RWPE2 (cell line): Measurements from ENCODE around the gene OAS1.
"Not testable (repeated sequence)": the region's sequence is repeated elsewhere in the genome, so short reads cannot be mapped to it uniquely, and the experiment has no call there.

Experiments
- ATAC-seq: fragments of 200-7000 bp; cut with Tn5 transposase; 3 replicates; pipeline ENCODE4 v1.9.1; 2021; ENCODE audit warnings: low read depth
- DNase-seq: peaks from one replicate; pipeline ENCODE4 v3.0.0-alpha.2; 2020; ENCODE audit warnings: low spot score
- H3K27ac ChIP-seq: fragments of 450-650 bp; 2 replicates; pipeline ENCODE4 v1.5.1; 2017; ENCODE audit warnings: mild to moderate bottlenecking; ENCODE audit not compliant: poor library complexity, severe bottlenecking
- H3K27me3 ChIP-seq: fragments of 250-450 bp; sonication (Bioruptor Pico); 2 replicates; pipeline ENCODE4 v1.5.1; 2021; ENCODE audit warnings: mild to moderate bottlenecking, moderate library complexity; ENCODE audit not compliant: insufficient read depth, poor library complexity, severe bottlenecking
- H3K36me3 ChIP-seq: fragments of 250-450 bp; sonication (Bioruptor Pico); 2 replicates; pipeline ENCODE4 v1.5.1; 2020; ENCODE audit warnings: low read depth, mild to moderate bottlenecking, moderate library complexity
- H3K4me1 ChIP-seq: fragments of 250-450 bp; sonication (Bioruptor Pico); 2 replicates; pipeline ENCODE4 v1.5.1; 2021; ENCODE audit warnings: mild to moderate bottlenecking, moderate library complexity; ENCODE audit not compliant: insufficient read depth, poor library complexity, severe bottlenecking
- H3K4me3 ChIP-seq: fragments of 250-450 bp; sonication (Bioruptor Pico); 2 replicates; pipeline ENCODE4 v1.5.1; 2021; ENCODE audit warnings: mild to moderate bottlenecking, moderate library complexity; ENCODE audit not compliant: severe bottlenecking
- H3K9me3 ChIP-seq: fragments of 250-450 bp; sonication (Bioruptor Pico); 2 replicates; pipeline ENCODE4 v1.5.1; 2021; ENCODE audit warnings: mild to moderate bottlenecking, moderate library complexity; ENCODE audit not compliant: severe bottlenecking
- CTCF ChIP-seq: fragments of 450-650 bp; IDR thresholded peaks from one replicate; pipeline ENCODE4 v1.5.1; 2017; ENCODE audit warnings: mild to moderate bottlenecking, moderate library complexity; ENCODE audit not compliant: poor library complexity, severe bottlenecking

The OAS1 gene

GRCh38 chr12:112913038-112913688, 6.4 kb downstream of the OAS1 start:
- TF ChIP-seq CTCF: no peak
- Histone ChIP-seq H3K36me3 (peaks cover 4% of the 10 kb centered on the region; the same call in 1 of the 2 replicates), H3K27ac (no peak overlapping the region), H3K4me1 (peaks cover 9% of the 10 kb centered on the region), H3K4me3 (no peak overlapping the region), H3K27me3 (no peaks in the 10 kb centered on the region), H3K9me3 (peaks cover 9% of the 10 kb centered on the region)
- ATAC-seq (no peak), DNase-seq (no peak)

- not testable (repeated sequence) for ATAC-seq, H3K4me3 ChIP-seq, H3K4me1 ChIP-seq, H3K9me3 ChIP-seq, H3K27ac ChIP-seq, DNase-seq, H3K27me3 ChIP-seq, H3K36me3 ChIP-seq
These were observed 7.1 kb downstream of the OAS1 start for GRCh38 chr12:112913888-112914287.

- Histone ChIP-seq H3K27me3 (no peaks in the 10 kb centered on the region), H3K4me3 (no peak overlapping the region), H3K4me1 (peaks cover 9% of the 10 kb centered on the region), H3K27ac (no peak overlapping the region), H3K9me3 (peaks cover 9% of the 10 kb centered on the region), H3K36me3 (peaks cover 4% of the 10 kb centered on the region; the same call in 1 of the 2 replicates)
- ATAC-seq (peak; percentile 99), DNase-seq (peak; percentile 78)
- TF ChIP-seq CTCF: no peak
These were observed 9.5 kb downstream of the OAS1 start for GRCh38 chr12:112916270-112916669.

- no peak overlapping the region for H3K4me3 ChIP-seq
- no peak overlapping the region for H3K27ac ChIP-seq
- DNase-seq (no peak), ATAC-seq (no peak)
- no peaks in the 10 kb centered on the region for H3K9me3 ChIP-seq
- no peak for TF ChIP-seq CTCF
- H3K36me3 ChIP-seq: no peaks in the 10 kb centered on the region; the same call in 1 of the 2 replicates
- no peaks in the 10 kb centered on the region for H3K27me3 ChIP-seq
- peaks cover 9% of the 10 kb centered on the region for H3K4me1 ChIP-seq
These were observed 12.4 kb downstream of the OAS1 start for GRCh38 chr12:112919121-112919520.

GRCh38 chr12:112924986-112925385, 18.2 kb downstream of the OAS1 start:
- H3K4me3 ChIP-seq: no peak overlapping the region
- no peak for ATAC-seq
- no peaks in the 10 kb centered on the region for H3K9me3 ChIP-seq
- TF ChIP-seq CTCF: no peak
- no peak overlapping the region for H3K27ac ChIP-seq
- DNase-seq: no peak
- H3K27me3 ChIP-seq: no peaks in the 10 kb centered on the region
- no peaks in the 10 kb centered on the region for H3K36me3 ChIP-seq
- H3K4me1 ChIP-seq: no peaks in the 10 kb centered on the region

- H3K27me3 ChIP-seq, ATAC-seq, H3K4me1 ChIP-seq, H3K27ac ChIP-seq, H3K9me3 ChIP-seq, DNase-seq, H3K4me3 ChIP-seq, H3K36me3 ChIP-seq: not testable (repeated sequence)
These were observed 19.8 kb downstream of the OAS1 start for GRCh38 chr12:112926416-112927033.
